ENCODE results near the gene EFNB2. TPM values are rescaled to one million over a fixed set of nuclear protein-coding genes. Genes with fewer than 3 reads are reported as not detected.

The EFNB2 gene
- total and polyA plus RNA-seq, 8 donors = 3.0 to 48.7 (median 13.4) TPM

GRCh38 chr13:106527445-106527801, 8.0 kb downstream of the EFNB2 start:
- Histone ChIP-seq H3K4me3 (no peak overlapping the region), H3K4me1 (peaks cover 5 to 74% (median 36%) of the 10 kb centered on the region in 4 donors), H3K27ac (no peak overlapping the region), H3K36me3 (no peaks in the 10 kb centered on the region), H3K27me3 (no peaks in the 10 kb centered on the region), H3K9me3 (no peaks in the 10 kb centered on the region)
- 30 to 79% (median 55%) methylated on average over 1 of the region's 1 CpG for WGBS, 5 donors
- no peak for DNase-seq
- no peak for TF ChIP-seq CTCF (IDR thresholded peaks at IDR 0.05)
- TF ChIP-seq EP300 (IDR thresholded peaks at IDR 0.05) = no peak
- TF ChIP-seq POLR2AphosphoS5 (IDR thresholded peaks at IDR 0.05) = no peak
- TF ChIP-seq POLR2A (IDR thresholded peaks at IDR 0.05) = no peak
- intact Hi-C loops (cut with DNase I; ENCODE audit: low total_unique reads) = loop anchor here (10.0 kb wide), 1 partner anchor 443 kb away; no protein-coding TSS in a partner anchor

GRCh38 chr13:106526738-106527444, 8.6 kb downstream of the EFNB2 start:
- Histone ChIP-seq H3K4me3 (no peak overlapping the region), H3K36me3 (no peaks in the 10 kb centered on the region), H3K27ac (no peak overlapping the region), H3K27me3 (no peaks in the 10 kb centered on the region), H3K4me1 (peaks cover 5 to 68% (median 35%) of the 10 kb centered on the region in 4 donors), H3K9me3 (no peaks in the 10 kb centered on the region)
- intact Hi-C loops (cut with DNase I; ENCODE audit: low total_unique reads) = loop anchor here (10.0 kb wide), 1 partner anchor 442 kb away; no protein-coding TSS in a partner anchor
- no peak for DNase-seq
- no peak for TF ChIP-seq CTCF (IDR thresholded peaks at IDR 0.05)
- whole genome bisulfite sequencing, 5 donors = 61 to 75% (median 75%) methylated on average over 8 of the region's 8 CpGs

GRCh38 chr13:106525865-106526264, 9.6 kb downstream of the EFNB2 start:
- H3K27me3 ChIP-seq = no peaks in the 10 kb centered on the region
- peaks cover 6 to 64% (median 35%) of the 10 kb centered on the region in 4 donors for H3K4me1 ChIP-seq
- H3K4me3 ChIP-seq = no peak overlapping the region
- H3K9me3 ChIP-seq = no peaks in the 10 kb centered on the region
- no peak for TF ChIP-seq POLR2A (IDR thresholded peaks at IDR 0.05)
- no peak for TF ChIP-seq CTCF (IDR thresholded peaks at IDR 0.05)
- TF ChIP-seq POLR2AphosphoS5 (IDR thresholded peaks at IDR 0.05) = no peak
- no peak for TF ChIP-seq EP300 (IDR thresholded peaks at IDR 0.05)
- WGBS, 5 donors = 66 to 85% (median 80%) methylated on average over 3 of the region's 3 CpGs
- no peak for DNase-seq
- no peaks in the 10 kb centered on the region for H3K36me3 ChIP-seq
- H3K27ac ChIP-seq = no peak overlapping the region
- intact Hi-C loops (cut with DNase I; ENCODE audit: low total_unique reads) = loop anchor here (10.0 kb wide), 1 partner anchor 441 kb away; no protein-coding TSS in a partner anchor

- H3K27me3 ChIP-seq = no peaks in the 10 kb centered on the region
- no peaks in the 10 kb centered on the region for H3K9me3 ChIP-seq
- H3K4me1 ChIP-seq = peaks cover 12 to 59% (median 36%) of the 10 kb centered on the region in 4 donors
- no peak overlapping the region for H3K27ac ChIP-seq
- no peak for DNase-seq
- TF ChIP-seq POLR2A (IDR thresholded peaks at IDR 0.05) (no peak), POLR2AphosphoS5 (IDR thresholded peaks at IDR 0.05) (no peak), CTCF (IDR thresholded peaks at IDR 0.05) (no peak), EP300 (IDR thresholded peaks at IDR 0.05) (no peak)
- intact Hi-C loops (cut with DNase I; ENCODE audit: low total_unique reads) = loop anchor here (10.0 kb wide), 1 partner anchor 439 kb away; no protein-coding TSS in a partner anchor
- WGBS, 5 donors = 61 to 86% (median 77%) methylated on average over 2 of the region's 2 CpGs
- no peaks in the 10 kb centered on the region for H3K36me3 ChIP-seq
- H3K4me3 ChIP-seq = no peak overlapping the region
Measured at GRCh38 chr13:106524108-106524507, 11.4 kb downstream of the EFNB2 start.
